Measurements from ENCODE around the gene FGD6.

The FGD6 gene

DNA sequence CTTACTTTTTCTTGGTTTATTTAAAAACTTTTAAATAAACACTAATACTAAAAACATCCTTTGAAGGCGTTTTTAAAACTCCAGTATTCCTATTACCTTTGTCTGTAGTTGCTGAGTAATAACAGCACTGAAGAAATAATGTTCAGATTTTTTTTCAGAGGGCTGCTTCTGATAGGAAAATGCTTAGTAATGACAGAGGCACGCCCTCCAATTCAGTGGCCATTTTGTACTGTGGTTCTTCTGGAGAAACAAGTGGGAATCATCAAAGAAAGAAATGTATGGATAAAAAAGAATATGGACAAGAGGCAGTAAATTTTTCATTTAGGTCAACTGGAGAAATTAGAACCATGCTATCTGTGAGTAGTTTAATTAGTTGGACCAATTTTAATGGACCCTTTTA lies 13.9 kb upstream of the FGD6 start:
- DNase-seq = no peak

DNA sequence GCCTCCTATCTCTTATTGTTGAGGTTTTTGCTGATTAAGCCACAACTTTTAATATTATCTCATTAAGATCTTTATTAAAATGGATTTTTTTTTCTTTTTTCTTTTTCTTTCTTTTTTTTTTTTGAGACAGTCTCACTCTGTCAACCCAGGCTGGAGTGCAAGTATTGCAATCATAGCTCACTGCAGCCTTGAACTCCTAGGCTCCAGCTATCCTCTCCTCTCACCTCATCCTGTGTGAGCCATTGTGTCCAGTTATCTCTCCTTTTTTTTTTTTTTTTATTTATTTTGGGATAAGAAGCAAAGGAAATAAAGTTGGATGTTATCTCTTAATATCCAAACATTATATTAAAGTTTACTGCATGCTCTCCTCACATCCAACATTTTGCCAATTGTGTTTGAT lies 13.0 kb upstream of the FGD6 start:
- DNase-seq = no peak

DNA sequence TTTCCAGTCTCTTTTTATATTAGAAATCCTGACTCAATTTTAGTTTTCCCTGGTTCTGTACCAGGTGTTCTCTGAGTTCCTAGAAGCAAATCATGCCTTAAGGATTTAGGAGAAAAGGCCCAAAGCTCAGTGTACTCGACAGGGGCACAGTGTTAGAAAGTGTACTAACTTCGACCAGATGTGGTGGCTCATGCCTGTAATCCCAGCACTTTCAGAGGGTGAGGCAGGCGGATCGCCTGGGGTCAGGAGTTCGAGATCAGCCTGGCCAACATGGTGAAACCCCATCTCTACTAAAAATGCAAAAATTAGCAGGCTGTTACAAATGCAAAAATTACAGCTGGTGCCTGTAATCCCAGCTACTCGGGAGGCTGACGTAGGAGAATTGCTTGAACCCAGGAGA lies 12.4 kb upstream of the FGD6 start:
- no peak for DNase-seq

DNA sequence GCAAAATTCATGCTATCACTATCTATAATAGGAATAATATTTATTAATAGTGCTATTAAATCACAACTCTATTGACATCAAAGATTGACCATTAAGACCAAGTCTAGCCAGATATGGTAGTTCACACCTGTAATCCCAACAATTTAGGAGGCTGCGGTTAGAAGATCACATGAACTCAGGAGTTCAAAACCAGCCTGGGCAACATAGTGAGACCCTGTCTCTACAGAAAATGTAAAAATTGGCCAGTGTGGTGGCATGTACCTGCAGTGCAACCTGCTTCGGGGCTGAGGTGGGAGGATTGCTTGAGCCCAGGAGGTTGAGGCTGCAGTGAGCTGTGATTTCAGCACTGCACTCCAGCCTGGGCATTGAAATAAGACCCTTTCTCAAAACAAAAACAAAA lies 11.3 kb upstream of the FGD6 start:
- DNase-seq = no peak

DNA sequence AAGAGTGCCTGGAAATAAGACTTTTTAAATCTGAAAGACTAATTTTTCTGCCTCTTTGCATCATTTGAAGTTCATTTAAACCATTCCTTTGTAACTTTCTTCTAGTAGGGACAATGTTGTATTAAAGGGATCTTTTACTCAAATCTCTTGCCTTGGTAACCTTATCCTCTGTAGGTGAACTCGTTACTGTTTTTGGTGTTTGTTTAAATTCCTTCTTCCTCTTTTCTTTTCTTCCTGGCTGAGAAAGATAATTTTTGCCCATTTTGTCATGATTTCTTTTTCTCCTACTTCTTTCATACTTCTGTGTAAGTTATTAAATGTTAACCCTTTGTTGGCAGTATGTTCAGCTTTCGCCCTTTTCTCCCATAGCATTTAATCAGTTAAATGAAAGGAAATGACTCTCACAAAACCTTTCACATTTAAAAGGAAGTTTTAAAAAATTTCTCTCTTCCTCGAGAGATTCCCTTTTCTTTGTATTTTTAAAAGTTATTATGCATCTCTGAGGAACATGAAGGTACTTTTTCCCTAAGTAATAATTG lies 10.6 kb upstream of the FGD6 start:
- DNase-seq = no peak

DNA sequence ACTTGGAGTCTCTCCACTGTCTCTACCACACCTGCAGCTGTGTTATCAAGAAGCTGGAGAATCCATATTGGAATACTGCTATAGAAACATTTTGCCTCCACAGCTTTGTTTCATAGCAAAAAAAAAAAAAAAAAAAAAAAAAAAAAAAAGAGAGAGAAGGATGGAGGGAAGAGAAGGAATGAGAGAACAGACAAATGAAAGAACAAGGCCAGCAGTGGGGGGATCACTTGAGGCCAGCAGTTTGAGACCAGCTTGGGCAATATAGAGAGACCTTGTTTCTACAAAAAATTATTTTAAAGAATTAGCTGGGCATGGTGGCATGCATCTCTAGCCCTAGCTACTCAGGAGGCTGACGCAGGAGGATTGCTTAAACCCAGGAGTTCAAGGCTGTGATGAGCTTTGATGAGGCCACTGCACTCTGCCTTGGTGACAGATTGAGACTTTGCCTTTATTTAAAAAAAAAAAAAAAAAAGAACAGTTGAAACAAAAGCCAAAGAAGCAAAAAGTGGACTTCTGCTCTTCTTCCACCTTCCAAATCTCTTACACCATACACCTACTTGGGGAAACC lies 8.5 kb upstream of the FGD6 start:
- no peak for DNase-seq

DNA sequence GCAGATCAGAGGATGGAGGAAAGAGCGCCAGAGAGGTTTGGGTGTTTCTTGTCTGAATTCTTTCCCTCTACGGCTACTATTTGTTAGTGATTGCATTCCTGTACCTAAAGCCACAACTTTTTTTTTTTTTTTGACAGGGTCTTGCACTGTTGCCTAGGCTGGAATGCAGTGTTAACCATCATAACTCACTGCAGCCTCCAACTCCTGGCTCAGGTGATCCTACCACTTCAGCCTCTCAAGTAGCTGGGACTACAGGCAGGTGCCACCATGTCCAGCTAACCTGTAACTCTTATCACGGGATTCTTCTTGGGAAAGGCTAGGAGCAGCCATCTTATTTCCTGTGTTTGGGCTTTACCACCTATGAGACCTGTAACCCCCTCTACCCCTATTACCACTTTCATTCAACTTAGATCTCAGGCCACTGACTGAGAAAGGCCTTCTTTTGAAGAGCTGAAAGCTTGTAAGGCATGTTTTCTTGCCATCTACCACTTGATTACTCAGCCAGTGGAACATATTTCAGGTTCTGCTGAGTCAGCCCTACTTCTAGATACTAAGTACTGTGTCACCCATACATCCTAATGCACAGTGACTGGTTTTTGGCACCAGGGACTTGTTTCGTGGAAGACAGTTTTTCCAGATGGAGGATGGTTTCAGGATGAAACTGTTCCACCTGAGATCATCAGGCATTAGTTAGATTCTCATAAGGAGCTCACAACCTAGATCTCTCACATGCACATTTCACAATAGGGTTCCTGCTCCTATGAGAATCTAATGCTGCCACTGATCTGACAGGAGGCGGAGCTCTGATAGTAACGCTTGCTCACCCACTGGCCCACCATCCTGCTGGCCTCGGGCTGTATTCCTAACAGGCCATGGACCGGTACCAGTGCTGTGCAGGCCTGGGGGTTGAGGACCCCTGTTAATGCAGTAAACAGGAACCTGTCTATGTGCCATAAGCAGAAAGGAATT lies 7.2 kb upstream of the FGD6 start:
- no peak for DNase-seq

DNA sequence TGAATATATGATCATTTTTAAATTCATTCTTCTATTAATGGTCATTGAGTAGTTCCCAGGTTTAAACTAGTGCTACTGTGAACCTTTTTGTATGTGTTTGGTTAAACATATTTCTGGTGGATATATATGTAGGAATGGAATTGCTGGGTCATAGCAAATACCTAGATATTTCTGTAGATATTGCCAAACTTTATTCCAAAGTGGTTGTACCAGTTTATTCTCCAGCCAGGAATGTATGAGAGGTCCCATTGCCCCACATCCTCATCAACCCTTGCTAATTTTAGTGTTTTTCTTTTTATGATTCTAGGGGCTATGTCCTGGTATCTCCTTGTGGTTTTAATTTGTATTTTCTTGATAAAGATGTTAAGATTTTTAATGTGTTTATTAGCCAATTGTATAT lies 3.5 kb upstream of the FGD6 start:
- DNase-seq = no peak

DNA sequence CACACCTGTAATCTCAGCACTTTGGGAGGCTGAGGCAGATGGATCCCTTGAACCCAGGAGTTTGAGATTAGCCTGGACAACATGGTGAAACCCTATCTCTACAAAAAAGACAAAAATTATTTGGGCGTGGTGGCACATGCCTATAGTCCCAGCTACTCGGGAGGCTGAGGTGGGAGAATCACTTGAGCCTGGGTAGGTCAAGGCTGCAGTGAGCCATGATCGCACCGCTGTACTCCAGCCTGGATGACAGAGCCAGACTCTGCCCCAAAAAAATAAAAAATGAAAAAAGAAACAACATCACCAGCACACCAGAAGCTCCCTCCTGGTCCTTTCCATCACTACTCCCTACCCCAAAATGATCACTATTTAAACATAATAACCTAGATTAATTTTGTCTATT lies 2.9 kb upstream of the FGD6 start:
- no peak for DNase-seq

DNA sequence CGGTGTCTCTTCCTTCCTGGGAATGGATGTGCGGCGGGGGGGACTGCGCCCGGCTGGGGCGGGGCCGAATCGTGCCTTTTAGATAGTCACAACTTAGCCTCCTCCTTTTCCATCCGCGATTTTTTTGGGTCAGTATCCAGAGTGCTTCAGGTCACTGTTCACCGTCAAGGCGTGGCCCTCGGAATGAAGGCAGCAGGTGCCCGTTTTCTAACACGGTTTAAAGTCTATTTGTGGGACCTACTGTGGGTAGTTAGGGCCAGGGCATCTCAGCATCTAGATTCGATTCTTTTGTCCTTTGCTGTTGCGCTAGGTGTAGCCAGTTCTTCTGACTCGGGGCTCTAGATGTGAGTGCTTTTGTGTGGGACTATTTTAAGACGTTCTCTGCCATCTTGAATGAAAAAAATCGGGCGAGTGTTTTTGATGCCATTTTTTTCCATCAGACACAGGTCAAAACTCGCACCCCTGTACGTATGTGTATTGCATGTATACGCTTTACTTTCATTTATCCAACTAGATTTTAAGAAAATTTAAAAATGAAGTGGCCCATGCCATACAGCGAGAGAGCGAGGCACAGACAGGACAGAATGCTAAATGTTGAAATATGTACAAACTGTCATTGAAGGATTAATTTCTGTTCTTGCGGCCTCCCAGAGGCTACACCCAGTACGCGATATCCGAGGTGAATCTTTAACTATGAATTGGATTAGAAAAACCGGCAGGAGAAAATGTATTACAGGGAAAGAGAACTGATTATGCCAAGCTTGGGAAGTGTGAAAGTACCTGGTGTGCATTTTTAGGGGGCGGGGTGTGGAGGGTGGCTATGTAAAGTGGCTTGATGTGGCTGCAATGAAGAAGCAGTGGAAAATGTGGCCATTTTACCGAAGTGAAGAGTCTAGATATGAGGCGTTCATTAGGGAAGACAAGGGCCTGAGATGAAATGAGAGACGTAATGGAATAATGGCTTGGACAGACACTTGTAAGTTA lies 1.2 kb upstream of the FGD6 start:
- DNase-seq = peak; percentile 32 to 71 (median 52)

DNA sequence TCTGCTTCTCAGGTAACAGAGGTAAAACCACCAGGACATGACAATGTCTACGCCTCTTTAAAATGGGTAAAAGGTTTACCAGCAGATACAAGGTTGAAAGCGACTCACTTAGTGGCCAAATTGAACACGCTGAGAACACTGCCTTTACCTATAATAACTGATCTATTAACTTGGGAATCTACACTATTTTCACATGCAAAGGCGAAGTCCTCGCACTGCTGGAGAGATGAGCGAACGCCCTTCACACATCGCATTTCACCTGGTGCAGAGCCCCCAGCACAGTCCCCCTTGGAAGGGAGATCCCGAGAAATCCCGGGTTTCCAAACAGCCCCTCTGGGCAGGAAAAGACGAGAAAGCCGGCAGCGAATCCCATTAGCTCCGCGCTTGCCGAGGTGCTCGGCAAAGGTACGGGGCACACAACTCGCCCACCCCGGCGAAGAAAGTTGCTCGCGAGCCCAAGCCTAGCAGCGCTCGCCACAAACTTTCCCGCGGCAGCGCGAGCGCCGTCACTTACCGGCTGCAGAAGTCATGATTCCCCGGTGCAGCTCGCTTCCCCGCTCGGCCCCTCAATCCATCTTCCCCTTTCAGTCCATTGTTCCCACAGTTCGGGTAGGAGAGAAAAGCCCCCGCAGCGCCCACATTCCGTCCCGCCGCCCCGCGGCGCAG lies 423 bp downstream of the FGD6 start:
- peak in 1 of 4 experiments; percentile 36 for DNase-seq

DNA sequence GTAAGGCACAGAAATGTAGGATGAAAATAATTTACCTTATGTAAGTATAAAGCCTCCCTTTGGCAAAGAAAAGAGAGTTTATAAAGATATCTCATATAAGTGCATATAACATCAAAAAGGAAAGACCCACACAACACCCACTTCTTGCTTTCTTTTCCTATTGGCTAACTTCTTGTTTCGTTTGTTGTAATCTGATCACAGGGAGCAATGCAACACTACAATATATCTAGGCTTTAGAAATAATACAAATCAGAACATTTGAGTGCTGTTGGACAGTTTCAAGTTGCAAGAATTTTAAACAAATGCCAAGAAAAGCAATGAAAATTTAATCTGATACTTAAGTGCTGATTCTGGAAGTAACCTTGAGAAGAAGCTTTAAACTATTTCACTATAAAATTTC lies 1.3 kb downstream of the FGD6 start:
- DNase-seq = peak; percentile 20 to 77 (median 47)

DNA sequence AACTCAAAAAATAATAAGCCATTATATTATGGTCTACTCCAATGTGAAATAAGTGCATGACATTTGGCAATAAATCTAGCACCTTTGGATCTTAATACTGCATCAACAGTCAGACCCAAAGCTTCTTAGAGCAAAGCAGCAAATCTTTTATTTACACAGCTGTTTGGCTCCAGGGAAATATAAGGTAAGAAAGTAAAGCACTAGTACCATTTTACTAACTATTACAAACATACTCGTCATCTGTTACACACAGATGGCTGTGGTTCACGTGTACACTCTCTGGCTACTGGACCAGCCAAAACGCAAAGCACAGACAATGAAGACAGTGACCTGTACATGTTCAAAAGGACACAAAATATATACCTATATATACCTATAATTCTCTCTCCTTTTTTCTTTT lies 2.8 kb downstream of the FGD6 start:
- DNase-seq = no peak

DNA sequence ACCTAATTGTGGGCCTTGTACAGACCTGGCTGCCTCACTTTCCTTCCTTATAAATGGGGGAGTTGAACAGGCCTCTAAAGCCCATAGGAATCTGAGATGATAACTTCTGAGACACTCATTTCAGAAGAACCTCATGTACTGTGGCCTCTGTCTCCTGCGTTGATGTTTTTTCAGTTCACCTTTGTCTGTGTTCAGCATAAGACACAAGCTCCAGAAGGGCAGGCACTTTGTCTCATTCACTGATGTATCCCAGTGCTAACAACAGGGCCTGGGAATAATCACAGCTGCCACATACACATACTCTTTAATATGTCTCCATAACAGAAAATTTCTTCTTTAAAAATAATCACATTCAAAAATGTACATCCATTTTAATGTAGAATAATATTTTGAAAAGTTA lies 3.3 kb downstream of the FGD6 start:
- DNase-seq = no peak

DNA sequence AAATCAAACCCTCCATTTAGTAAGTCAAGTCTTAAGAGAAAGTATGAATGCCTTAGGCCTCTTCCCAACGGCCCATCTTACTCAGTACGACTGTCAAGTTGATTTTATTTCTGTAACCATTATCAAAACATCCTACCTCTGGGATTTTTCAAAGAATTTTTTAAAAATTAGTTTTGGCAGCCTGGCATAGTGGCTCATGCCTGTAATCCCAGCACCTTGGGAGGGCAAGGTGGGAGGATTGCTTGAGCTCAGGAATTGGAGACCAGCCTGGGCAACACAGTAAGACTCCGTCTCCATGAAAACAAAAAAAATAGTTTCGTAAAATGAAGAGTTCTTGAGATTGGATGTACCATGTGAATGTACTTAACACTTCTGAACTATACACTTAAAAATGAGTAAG lies 4.1 kb downstream of the FGD6 start:
- DNase-seq = no peak

DNA sequence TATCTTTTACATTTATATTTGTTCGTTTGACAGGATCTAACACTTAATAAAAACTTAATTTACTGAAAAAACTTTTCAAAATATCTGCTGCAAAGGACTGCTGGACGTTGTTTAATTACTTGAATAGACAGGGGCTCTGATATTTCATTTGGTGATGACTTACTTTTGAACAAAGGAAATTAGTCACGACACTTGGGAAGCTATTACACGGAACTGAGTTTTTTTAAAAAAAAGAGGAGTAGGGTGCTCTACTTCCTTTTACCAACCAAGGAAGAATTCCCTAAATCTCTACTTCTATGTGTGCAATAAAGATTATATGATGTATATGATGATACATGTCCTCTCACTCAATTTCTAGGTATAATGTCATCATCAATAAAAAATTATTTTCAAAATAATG lies 4.7 kb downstream of the FGD6 start:
- DNase-seq = peak; percentile 17 to 79 (median 51)

DNA sequence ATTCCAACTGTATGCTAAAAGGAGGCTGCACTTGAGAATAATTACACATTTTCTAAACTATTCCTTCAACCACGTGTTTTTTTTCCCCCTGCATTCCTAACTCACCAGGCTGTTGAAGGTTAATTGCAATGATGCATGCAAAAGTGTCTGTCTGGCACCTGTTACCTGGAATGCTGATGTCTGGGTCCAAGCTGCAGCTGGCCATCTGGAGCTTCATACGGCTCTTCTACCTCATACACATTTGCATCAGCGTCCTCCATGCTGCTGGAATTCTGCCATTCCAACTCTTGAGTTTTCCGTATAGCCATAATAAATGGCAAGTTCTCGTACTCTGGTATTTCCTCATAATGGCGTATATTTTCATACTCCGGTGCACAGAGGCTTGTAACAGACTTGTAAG lies 8.6 kb downstream of the FGD6 start:
- no peak for DNase-seq

DNA sequence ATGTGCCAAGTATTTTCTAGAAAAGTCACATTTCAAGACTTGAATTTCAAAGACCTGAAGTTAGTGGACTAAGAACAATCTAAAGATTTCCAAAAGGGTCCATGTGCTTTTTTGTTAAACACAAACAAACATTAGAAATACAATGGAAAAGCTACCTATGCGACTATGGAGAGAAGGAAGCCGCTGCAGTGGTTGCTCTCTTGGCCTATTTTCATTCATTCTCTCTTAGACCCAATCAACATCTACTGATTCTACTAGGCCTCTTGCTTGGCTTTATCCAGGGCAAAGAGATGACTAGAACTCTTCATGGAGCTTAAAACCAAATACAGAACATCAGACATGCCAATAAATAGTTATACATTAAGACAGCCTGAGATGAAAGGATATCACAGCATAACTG lies 9.9 kb downstream of the FGD6 start:
- DNase-seq = no peak

DNA sequence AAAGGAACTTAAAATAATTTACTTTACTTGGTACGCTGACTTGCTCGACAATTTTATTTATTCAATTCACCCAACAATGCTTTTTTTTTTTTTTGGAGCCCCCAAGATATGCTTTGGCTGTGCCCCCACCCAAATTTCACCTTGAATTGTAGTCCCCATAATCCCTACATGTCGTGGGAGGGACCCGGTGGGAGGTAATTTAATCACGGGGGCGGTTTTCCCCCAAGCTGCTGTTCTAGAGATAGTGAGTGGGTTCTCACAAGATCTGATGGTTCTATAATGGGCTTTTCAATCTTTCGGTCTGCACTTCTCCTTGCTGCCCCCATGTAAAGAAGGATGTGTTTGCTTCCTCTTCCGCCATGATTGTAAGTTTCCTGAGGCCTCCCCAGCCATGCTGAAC lies 10.4 kb downstream of the FGD6 start:
- DNase-seq = no peak

DNA sequence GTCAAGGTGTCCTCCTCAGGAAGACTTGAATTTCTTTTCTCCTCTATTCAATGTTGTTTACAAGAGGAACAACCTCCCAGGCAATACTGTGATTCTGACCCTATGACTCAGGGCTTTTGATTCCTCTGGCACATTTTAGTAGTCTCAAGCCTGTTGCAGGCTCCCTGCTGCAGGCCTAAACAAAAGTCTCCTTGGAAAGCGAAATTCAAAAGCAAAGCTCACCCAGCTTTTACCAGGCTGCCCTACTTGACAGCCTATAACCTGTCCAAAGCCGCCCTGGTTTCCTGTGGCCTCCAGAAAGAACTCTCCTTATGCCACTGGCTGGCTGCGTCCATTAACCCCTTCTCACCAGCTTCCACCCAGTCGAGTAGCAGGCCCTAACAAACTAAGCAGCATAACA lies 11.6 kb downstream of the FGD6 start:
- peak; percentile 58 to 77 (median 70) for DNase-seq

DNA sequence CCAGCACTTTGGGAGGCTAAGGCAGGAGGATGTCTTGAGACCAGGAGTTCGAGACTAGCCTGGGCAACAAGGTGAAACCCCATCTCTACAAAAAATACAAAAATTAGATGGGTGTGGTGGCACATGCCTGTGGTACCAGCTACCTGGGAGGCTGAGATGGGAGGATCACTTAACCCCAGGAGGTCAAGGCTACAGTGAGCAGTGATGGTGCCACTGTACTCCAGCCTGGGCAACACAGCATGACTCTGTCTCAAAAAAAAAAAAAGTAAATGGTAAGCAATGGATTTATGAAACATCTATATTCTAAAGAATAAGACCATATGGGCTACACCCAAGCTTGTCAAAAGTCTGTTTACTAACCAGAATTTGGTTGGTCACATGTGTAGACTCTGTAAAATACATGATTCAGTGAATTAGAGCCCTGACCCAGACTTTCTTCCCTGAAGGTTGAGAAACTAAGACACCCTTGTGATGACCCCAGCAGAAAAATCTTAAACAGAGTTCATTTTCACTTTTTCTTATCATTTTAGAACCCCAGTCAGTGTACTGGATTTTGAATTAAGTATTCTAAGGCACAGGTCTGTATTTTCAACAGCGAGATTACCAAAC lies 12.1 kb downstream of the FGD6 start:
- peak; percentile 27 to 68 (median 47) for DNase-seq

Measured in suppressor macrophage (primary cell).